Gastrocnemius medialis (tissue), 4 donors: ENCODE measurements around the gene ALMS1.

ENCODE experiments used
- POLR2A ChIP-seq, 2 donors: fragments of 450-650 bp; IDR thresholded peaks; one replicate each; pipeline ENCODE4 v1.6.1; 2017; ENCODE audit warnings: antibody characterized with exemption in 2 of 2, mild to moderate bottlenecking in 2 of 2, moderate library complexity in 2 of 2
- TF ChIP-seq, protein P1 (sequence below), 5 experiments: fragments of 450-650 bp in 3 of 5; fragments of 200-600 bp in 2 of 5; sonication (generic) in 2 of 5; IDR thresholded peaks in 4 of 5; conservative IDR thresholded peaks in 1 of 5; 1 replicate in 4 of 5; 2 replicates in 1 of 5; pipeline ENCODE4 v1.5.1; 2016 to 2019; ENCODE audit warnings: antibody characterized with exemption in 5 of 5, mild to moderate bottlenecking in 3 of 5, moderate library complexity in 3 of 5

DNA sequence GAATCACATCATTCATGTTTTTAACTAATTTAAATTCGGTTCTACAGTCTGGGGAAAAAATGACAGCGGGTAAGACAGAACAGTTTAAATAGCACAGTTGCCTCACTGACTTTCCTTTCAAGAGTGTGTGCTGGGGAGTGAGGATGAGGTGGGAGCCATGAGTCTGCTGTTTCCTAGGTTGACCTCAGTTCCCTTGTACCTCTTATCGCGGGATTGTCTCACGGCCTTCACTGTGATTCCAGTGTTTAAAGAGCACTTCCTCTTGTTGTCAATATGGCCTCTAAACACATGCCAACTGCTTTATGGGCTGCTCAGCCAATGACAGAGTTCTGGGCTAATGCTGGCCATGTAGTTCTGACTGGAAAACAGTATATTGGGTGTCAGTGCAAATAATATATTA, 41.6 kb upstream of the ALMS1 start:
- no peak for TF ChIP-seq POLR2A (IDR thresholded peaks at IDR 0.05)
- TF ChIP-seq, protein P1, sequence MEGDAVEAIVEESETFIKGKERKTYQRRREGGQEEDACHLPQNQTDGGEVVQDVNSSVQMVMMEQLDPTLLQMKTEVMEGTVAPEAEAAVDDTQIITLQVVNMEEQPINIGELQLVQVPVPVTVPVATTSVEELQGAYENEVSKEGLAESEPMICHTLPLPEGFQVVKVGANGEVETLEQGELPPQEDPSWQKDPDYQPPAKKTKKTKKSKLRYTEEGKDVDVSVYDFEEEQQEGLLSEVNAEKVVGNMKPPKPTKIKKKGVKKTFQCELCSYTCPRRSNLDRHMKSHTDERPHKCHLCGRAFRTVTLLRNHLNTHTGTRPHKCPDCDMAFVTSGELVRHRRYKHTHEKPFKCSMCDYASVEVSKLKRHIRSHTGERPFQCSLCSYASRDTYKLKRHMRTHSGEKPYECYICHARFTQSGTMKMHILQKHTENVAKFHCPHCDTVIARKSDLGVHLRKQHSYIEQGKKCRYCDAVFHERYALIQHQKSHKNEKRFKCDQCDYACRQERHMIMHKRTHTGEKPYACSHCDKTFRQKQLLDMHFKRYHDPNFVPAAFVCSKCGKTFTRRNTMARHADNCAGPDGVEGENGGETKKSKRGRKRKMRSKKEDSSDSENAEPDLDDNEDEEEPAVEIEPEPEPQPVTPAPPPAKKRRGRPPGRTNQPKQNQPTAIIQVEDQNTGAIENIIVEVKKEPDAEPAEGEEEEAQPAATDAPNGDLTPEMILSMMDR (IDR thresholded peaks at IDR 0.05 in 4 of 5, conservative IDR thresholded peaks at IDR 0.05 in 1 of 5): no peak
